ENCODE data around the gene PRAMEF13. TPM values are rescaled to one million over a fixed set of nuclear protein-coding genes. Genes with fewer than 3 reads are reported as not detected.

The PRAMEF13 gene, protein sequence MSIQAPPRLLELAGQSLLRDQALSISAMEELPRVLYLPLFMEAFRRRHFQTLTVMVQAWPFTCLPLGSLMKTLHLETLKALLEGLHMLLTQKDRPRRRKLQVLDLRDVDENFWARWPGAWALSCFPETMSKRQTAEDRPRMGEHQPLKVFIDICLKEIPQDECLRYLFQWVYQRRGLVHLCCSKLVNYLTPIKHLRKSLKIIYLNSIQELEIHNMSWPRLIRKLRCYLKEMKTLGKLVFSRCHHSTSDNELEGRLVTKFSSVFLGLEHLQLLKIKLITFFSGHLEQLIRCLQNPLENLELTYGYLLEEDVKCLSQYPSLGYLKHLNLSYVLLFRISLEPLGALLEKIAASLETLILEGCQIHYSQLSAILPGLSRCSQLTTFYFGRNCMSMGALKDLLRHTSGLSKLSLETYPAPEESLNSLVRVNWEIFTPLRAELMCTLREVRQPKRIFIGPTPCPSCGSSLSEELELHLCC
- not detected in 2 replicates for total RNA-seq

DNA sequence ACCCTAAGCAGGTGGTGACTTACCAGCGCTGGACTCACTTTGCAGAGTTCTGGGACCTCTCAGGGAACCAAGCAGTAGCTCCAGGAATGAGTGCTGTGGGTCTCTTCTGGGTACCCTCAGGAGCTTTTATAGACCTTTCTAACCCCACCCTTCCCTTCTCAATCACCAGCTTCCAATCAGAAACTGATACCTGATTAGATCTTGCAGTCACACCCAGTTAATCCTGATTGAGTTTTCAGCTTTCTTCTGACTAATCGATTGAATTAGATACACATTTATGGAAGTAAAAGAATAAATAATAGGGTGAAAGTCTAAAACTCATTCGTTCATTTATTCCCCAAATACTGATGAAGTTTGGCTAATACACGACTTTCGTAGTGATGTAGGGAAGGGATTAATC, at the start of gene PRAMEF13:
TSS of gene PRAMEF13 (minus strand) at position 101 of the 400 bp plus-strand sequence. CDS start 1,820 bp downstream, outside the sequence.

DNA sequence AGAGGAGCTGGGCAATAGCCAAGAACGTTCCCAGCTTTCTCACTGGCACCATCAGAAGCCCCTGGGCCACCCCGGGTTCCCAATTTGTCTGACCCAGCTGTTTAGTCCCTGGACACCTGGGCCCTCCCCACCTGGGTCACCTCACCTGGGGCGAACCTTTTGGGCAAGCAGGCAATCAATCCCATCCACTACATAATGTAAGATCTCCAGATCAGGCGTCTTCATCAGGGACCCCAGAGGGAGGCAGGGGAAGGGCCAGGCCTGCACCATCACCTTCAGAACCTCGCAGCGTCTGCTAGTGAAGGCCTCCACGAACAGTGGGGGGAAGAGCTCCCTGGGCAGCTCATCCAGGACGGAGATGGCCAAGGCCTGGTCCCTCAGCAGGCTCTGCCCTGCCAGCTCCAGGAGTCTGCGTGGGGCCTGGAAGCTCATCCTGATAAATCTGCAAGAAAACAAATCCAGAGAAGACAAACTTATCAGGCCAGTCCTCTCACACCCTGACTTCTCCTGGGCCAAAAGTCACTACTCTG, 24.5 kb upstream of the PRAMEF13 start, which contains the start of gene PRAMEF18:
TSS of gene PRAMEF18 (minus strand) at position 480 of the 530 bp plus-strand sequence. CDS start at position 432, 48 bp downstream.

DNA sequence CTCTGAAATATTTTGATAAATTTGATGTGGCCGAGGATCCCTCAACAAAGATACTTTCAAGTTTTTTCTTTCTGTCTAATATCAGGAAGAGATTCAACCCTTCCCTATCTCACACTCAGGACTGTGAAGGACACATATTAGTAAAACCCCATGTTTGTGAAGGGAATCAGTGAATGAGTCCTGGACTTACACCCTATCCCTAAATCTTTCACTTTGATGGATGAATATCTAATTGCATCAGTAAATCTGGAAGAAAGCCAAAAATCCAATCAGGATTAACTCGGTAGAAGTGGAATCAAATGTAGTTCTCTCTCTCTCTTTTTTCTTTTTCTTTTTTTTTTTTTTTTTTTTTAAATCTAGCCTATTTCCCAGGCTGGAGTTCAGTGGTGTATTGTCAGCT, 29.7 kb downstream of the PRAMEF13 start, which contains the start of gene PRAMEF9:
TSS of gene PRAMEF9 (plus strand) at position 301 of the 400 bp plus-strand sequence. CDS start 3,433 bp downstream, outside the sequence.

DNA sequence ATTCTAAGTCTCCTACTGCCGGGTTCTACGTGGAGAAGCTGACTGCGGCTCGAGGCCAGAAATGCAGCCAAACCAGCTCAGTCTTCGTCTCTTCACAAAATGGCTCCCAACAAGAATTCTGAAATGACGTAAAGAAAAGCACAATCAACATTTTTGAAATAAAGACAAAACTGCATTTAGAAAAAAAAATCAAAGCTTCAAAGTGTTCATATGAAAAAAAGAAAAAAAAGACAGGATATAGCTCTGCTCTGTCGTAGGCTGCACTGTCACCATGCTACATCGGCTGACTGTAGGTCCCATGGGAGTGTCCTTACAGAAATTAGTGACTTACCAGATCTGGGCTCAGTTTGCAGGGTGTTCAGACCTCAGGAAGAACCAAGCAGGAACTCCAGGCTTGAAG, 35.7 kb downstream of the PRAMEF13 start, which contains the start of gene HNRNPCL4:
TSS of gene HNRNPCL4 (minus strand) at position 101 of the 400 bp plus-strand sequence. CDS start 164 bp downstream, outside the sequence.

DNA sequence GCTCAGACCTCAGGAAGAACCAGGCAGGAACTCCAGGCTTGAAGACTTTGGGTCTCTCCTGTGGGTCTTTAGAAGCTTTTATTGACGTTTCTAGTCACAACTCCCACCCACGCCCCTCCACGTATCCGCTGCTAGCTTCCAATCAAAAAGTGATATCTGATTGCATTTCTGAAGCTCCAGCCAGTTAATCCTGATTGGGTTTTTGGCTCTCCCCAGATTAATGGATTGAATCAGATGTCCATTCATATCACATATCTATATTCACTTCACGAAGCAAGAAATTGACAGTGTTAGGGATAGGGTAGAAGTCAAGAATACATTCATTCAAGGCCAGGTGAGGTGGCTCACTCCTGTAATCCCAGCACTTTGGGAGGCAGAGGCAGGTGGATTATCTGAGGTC, 45.3 kb downstream of the PRAMEF13 start, which contains the start of gene PRAMEF26:
TSS of gene PRAMEF26 (minus strand) at position 101 of the 400 bp plus-strand sequence. CDS start 2,914 bp downstream, outside the sequence.

Other genes starting within 250 kb of the PRAMEF13 start
- not detected in 2 replicates for gene PRAMEF27, start 144.8 kb downstream of the PRAMEF13 start, total RNA-seq
- gene HNRNPCL3, start 140.6 kb downstream of the PRAMEF13 start, total RNA-seq = not detected in 2 replicates
- not detected in 2 replicates for gene PRAMEF25, start 130.6 kb downstream of the PRAMEF13 start, total RNA-seq
- not detected in 2 replicates for gene HNRNPCL2, start 84.6 kb downstream of the PRAMEF13 start, total RNA-seq
- not detected in 2 replicates for gene PRAMEF26, start 45.4 kb downstream of the PRAMEF13 start, total RNA-seq
- gene HNRNPCL4, start 35.8 kb downstream of the PRAMEF13 start, total RNA-seq = not detected in 2 replicates
- not detected in 2 replicates for gene PRAMEF9, start 29.6 kb downstream of the PRAMEF13 start, total RNA-seq
- not detected in 2 replicates for gene PRAMEF18, start 24.7 kb upstream of the PRAMEF13 start, total RNA-seq
- not detected in 2 replicates for gene PRAMEF5, start 52.8 kb upstream of the PRAMEF13 start, total RNA-seq
- not detected in 2 replicates for gene PRAMEF8, start 83.7 kb upstream of the PRAMEF13 start, total RNA-seq
- not detected in 2 replicates for gene PRAMEF33, start 102.1 kb upstream of the PRAMEF13 start, total RNA-seq
- gene PRAMEF15, start 114.2 kb upstream of the PRAMEF13 start, total RNA-seq = not detected in 2 replicates
- gene PRAMEF14, start 145.7 kb upstream of the PRAMEF13 start, total RNA-seq = not detected in 2 replicates
- not detected in 2 replicates for gene PRAMEF19, start 170.5 kb upstream of the PRAMEF13 start, total RNA-seq
- not detected in 2 replicates for gene PRAMEF17, start 188.2 kb upstream of the PRAMEF13 start, total RNA-seq
- not detected in 2 replicates for gene PRAMEF20, start 209.0 kb upstream of the PRAMEF13 start, total RNA-seq